HG02571 (cell line): ENCODE measurements around the gene JAZF1.

ENCODE experiments used
- ATAC-seq: cut with Tn5 transposase; IDR thresholded peaks from one replicate; pipeline ENCODE4 v1.9.1; 2021; ENCODE audit warnings: mild to moderate bottlenecking, moderate library complexity; ENCODE audit not compliant: unreplicated experiment

JAZF1 gene

DNA sequence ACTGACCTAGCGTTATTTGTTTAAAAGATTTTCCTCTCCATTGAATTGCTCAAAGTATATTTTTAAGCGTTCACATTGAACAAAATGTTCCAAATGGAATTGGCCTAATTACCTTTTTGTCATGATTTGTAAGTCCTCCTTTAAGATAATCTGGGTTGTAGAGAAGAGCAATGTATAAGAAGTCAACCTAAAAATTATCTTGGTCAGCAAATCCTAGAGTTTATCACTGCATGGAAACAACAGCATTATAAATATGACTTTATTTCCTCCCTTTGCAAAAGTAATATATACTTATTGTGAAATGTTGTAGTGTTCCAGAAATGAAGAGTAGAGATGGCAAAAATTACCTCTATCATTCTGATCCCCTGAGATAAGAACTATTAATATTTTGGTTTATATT, 381.4 kb downstream of the JAZF1 start:
- no peak for ATAC-seq

DNA sequence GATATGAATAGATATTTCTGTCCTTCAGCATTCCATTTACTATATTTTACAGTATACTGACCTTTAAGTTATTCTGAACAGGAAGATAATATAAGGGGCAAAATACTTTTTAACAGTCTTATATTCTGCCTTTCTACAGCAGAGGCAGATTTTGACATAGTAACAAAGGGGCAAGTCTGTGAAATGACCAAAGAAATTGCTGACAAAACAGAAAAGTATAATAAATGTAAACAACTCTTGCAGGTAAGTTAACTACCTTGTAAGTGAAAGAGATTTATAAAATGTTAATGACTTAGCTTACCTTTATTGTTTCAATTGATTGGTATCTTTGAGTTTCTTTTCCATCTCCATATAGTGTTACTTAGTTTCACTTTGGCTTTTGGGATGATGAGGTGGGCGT, 384.6 kb downstream of the JAZF1 start:
- no peak for ATAC-seq

DNA sequence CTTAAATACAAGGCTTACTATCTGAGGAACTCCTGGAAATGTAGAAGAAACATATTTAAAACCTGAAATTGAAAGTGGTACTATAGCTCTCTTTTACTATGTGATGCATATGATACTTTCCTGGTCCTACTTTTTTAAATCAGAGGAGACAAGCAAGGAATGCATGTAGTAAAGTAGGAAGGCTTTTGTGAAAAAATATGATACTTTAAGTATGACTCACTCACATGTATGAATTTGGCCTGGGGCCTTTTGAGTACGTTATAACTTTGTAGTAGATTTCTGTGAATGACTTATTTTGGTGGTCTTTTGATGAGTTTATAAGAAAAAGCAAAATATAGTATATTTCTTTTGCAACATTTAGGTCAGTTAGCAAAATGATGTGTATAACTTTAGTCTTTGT, 386.8 kb downstream of the JAZF1 start:
- no peak for ATAC-seq

DNA sequence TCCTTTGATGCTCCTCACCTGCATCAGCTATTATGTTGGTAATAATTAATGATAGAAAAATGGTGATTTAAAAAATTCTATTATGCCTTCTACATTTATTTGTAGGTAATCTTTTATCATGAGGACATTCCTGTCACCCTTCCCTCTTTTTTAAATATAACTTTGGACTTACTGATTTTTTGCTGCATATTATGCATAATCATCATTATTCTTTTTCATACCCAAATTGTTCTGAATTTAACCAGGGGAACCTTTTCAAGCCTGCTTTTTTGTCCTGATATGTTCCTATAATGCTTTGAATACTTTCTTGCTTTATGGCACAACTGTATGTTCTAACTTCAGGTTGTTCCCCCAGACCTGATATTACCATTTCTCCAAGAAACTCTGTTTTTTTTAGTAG, 392.2 kb downstream of the JAZF1 start:
- no peak for ATAC-seq

DNA sequence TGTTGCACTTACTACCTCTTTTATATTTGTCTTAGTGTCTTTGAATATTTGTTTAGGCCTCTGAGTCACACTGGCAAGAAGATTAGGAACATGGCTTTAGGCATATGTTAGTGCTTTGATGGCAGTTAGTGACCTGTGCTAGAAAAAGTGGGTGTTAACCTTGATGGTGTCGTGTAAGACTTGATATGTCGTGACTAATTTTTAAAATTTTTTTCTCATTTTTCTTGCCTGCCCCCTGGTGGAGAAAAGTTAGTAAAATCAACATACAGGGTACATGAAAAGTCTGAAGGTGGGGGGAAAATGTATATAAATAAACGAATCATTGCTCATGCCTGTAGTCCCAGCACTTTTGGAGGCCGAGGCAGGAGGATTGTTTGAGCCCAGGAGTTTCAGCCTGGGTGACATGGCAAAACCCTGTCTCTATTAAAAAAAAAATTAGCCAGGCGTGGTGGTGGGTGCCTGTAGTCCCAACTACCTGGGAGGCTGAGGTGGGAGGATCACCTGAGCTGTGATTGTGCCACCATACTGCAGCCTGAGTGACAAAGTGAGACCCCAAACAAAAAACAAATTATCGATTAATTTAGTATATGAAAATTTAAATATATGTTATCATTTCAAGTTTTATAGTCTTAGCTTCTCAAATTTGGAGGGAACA, 396.1 kb downstream of the JAZF1 start:
- ATAC-seq: no peak

DNA sequence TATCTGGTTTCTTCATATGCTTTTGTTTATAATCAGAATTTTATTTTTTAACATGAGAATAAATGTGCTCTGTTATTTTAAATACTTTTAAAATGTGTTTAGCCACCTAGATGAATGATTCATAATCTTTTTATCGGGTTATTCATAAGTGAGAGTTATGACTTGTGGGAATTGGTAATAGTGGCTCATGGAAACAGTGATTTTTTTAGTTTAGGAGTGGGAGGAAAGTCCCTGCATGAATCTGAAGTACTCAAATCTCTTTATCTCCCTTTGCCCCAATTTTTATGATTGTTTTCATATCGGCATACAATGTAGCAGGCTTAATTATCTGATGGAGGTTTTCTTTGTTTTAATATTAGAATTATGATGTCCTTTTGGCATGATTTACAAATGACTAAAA, 397.7 kb downstream of the JAZF1 start:
- no peak for ATAC-seq

DNA sequence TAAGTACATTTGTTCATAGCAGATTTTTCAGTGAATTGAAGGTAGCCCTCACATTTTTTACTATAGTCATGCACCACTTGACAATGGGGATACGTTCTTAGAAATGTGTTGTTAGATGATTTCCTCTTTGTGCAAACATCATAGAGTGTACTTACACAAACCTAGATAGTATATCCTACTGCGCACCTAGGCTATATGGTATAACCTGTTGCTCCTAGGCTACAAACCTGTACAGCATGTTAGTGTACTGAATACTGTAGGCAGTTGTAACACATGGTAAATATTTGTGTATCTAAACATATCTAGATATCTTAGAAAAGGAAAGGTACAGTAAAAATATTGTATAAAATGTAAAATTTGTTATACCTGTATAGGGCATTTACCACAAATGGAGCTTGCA, 399.4 kb downstream of the JAZF1 start:
- no peak for ATAC-seq
